ENCODE measurements around the gene TBATA. TPM values are rescaled to one million over a fixed set of nuclear protein-coding genes. Genes with fewer than 3 reads are reported as not detected.

The TBATA gene
- total RNA-seq, 1 donor from 2014 or later, result not detected

DNA sequence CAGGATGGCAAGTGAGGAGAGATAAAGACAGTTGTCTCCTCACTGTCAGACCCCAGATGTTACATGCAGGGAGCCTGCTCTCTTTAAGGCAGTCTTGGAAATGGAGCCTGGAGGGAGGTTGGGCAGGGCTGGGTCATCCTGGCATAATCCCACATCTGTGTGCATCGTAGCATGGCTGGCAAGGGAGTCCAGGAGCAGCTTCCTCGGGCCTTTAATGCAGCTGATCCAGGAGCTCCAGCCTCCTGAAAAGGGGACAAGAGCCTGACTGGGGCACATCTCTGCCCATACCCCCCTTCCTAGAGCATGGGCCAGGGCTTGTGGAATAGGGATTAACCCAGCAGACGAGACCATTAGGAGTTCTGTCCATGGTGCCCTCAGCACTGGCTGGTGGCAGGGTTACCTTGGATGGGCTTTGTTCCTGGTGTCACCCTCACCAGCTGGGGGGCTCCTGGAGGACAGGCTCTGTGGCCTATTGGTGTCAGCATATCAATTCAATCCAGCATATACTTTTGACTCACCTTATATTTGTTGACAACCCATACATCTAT is 34.9 kb downstream of the TBATA start:
- Histone ChIP-seq H3K27me3 (ENCODE audit: control insufficient read depth, insufficient read depth, low read length) (no peaks in the 10 kb centered on the region), H3K36me3 (ENCODE audit: control insufficient read depth, insufficient read depth, low read length) (no peaks in the 10 kb centered on the region), H3K4me3 (ENCODE audit: low read depth, low read length) (no peak overlapping the region)
- no peak for TF ChIP-seq CTCF (IDR thresholded peaks at IDR 0.05; ENCODE audit: insufficient read depth, low read length, poor library complexity, severe bottlenecking)
- no peak for DNase-seq (ENCODE audit: low read depth)

DNA sequence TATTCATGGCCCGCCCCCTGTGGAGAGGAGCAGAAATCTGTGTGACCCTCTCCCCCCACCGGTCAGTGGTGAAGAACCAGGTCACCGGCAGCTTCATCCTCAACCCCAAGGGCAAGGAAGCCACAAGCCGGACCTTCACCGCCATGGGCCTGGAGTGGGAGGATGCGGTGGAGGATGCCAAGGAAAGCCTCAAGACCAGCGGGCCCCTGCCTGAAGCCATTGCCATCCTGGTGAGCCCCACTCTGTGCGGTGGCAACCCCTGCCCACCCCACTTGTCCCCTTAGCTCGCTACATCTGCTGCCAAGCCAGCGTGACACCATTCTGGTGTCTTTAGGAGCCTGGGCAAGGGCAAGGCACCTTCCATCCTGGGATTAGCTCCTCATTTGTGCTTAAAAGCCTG is 35.4 kb downstream of the TBATA start:
- H3K27me3 ChIP-seq (ENCODE audit: control insufficient read depth, insufficient read depth, low read length), result no peaks in the 10 kb centered on the region
- H3K4me3 ChIP-seq (ENCODE audit: low read depth, low read length), result no peak overlapping the region
- TF ChIP-seq CTCF (IDR thresholded peaks at IDR 0.05; ENCODE audit: insufficient read depth, low read length, poor library complexity, severe bottlenecking), result no peak
- no peak for DNase-seq (ENCODE audit: low read depth)
- no peaks in the 10 kb centered on the region for H3K36me3 ChIP-seq (ENCODE audit: control insufficient read depth, insufficient read depth, low read length)

DNA sequence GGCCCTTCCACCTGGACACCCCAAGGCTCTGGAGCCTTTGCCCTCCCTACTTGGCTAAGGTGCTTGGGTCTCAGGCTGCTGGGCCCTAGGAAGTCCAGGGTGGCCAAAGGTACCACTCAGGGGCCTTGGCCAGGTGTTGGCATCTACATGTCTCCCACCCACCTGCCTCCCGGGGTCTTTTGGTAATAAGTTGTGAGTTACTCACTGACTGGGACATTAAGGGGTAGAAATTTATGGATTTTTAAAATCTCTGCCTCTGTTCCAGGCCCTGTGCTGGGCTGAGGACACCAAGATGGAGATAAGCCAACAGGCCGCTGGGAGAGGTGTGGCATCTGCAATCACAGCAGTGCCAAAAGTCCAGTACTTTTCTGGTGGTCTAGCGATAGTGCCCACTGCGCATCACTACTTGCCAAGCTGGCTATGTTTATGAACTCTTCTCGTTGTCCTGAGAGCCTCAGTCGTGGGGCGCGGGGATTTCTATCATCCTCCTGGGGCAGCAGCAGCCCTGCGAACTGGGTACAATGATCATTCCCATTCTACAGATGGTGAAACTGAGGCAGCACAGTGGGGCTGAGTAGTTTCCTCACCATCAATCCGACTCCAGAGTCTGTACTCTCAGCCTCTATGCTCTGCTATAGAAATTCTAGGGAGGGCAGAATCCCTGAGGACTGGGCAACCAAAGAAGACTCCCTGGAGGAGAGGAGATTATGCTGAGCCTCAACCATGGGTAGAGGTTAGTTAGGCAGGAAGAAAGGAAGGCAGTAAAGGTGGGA is 36.2 kb downstream of the TBATA start:
- Histone ChIP-seq H3K27me3 (ENCODE audit: control insufficient read depth, insufficient read depth, low read length) (no peaks in the 10 kb centered on the region), H3K4me3 (ENCODE audit: low read depth, low read length) (no peak overlapping the region), H3K36me3 (ENCODE audit: control insufficient read depth, insufficient read depth, low read length) (no peaks in the 10 kb centered on the region)
- no peak for DNase-seq (ENCODE audit: low read depth)
- no peak for TF ChIP-seq CTCF (IDR thresholded peaks at IDR 0.05; ENCODE audit: insufficient read depth, low read length, poor library complexity, severe bottlenecking)

- H3K36me3 ChIP-seq (ENCODE audit: control insufficient read depth, insufficient read depth, low read length), result no peaks in the 10 kb centered on the region
- H3K4me3 ChIP-seq (ENCODE audit: low read depth, low read length), result no peak overlapping the region
- H3K27me3 ChIP-seq (ENCODE audit: control insufficient read depth, insufficient read depth, low read length), result no peaks in the 10 kb centered on the region
- DNase-seq (ENCODE audit: low read depth), result no peak
- TF ChIP-seq CTCF (IDR thresholded peaks at IDR 0.05; ENCODE audit: insufficient read depth, low read length, poor library complexity, severe bottlenecking), result no peak
These were observed 36.9 kb downstream of the TBATA start for GRCh38 chr10:70748305-70748704.

DNA sequence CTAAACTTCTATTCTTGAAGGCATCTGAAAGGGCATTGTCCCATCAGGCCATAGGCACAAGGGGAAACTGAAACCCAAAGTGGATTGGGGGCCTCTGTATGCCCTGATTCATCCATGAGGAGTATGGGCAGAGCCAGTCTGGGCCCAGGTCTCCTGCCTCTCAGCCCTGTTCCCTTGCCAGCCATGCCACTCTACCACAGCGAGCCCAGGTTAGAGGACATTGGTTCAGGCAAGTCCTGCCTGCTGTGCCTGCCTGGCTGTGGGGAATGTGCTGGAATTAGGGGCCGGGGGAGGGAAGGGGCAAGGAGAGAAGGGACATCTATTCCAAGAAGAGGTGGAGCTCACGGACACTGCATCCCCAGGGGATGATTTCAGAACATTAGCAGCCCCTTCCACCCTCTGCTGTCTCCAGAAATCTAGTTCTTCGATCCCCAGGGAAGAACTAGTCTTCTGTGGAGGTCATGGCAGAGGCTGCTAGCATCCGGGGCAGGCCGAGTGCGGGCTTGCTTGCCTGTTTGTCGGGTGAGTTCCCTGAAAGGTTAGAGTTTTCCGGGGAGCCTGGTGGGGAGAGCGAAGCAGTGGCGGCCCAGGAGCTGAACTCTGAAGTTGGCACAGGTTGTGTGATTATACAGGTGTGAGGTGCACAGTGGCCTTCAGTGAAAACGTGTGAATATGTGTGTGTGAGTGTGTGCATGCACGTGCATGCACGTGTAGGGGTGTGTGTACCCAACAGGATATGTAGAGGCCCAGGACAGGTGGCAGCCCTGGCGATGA is 37.8 kb downstream of the TBATA start:
- Histone ChIP-seq H3K36me3 (ENCODE audit: control insufficient read depth, insufficient read depth, low read length) (no peaks in the 10 kb centered on the region), H3K4me3 (ENCODE audit: low read depth, low read length) (no peak overlapping the region), H3K27me3 (ENCODE audit: control insufficient read depth, insufficient read depth, low read length) (no peaks in the 10 kb centered on the region)
- DNase-seq (ENCODE audit: low read depth), result no peak
- TF ChIP-seq CTCF (IDR thresholded peaks at IDR 0.05; ENCODE audit: insufficient read depth, low read length, poor library complexity, severe bottlenecking), result no peak

Measured in kidney epithelial cell (primary cell).